Trophoblast cell (in vitro differentiated cells and primary cell): Measurements from ENCODE around the gene IFNL3.
A peak's percentile ranks its signal among the peaks of the same experiment; 100 is the strongest.

Experiments used
- DNase-seq, 2 donors: peaks; one replicate each; pipeline ENCODE4 v3.0.0-alpha.2; 2016
- H2AFZ ChIP-seq: 2 replicates; pipeline ENCODE4 v1.6.1; 2013; ENCODE audit warnings: low read length, moderate library complexity, mild to moderate bottlenecking; ENCODE audit not compliant: insufficient read depth, poor library complexity
- H2AK5ac ChIP-seq: 2 replicates; pipeline ENCODE4 v1.6.1; 2013; ENCODE audit warnings: mild to moderate bottlenecking, low read length
- H2BK120ac ChIP-seq: 2 replicates; pipeline ENCODE4 v1.6.1; 2013; ENCODE audit warnings: low read length, mild to moderate bottlenecking, moderate library complexity; ENCODE audit not compliant: insufficient read depth, poor library complexity
- H2BK12ac ChIP-seq: 2 replicates; pipeline ENCODE4 v1.6.1; 2013; ENCODE audit warnings: mild to moderate bottlenecking, low read length, moderate library complexity
- H2BK5ac ChIP-seq: 2 replicates; pipeline ENCODE4 v1.6.1; 2013; ENCODE audit warnings: low read length, low read depth, moderate library complexity, mild to moderate bottlenecking; ENCODE audit not compliant: poor library complexity
- H3K14ac ChIP-seq: 2 replicates; pipeline ENCODE4 v1.6.1; 2013; ENCODE audit warnings: mild to moderate bottlenecking, low read length
- H3K18ac ChIP-seq: 2 replicates; pipeline ENCODE4 v1.6.1; 2013; ENCODE audit warnings: mild to moderate bottlenecking, low read length
- H3K23ac ChIP-seq: 2 replicates; pipeline ENCODE4 v1.6.1; 2013; ENCODE audit warnings: low read length
- H3K27ac ChIP-seq: 2 replicates; pipeline ENCODE4 v1.5.1; 2013; ENCODE audit warnings: low read depth, mild to moderate bottlenecking, inconsistent platforms, low read length, moderate library complexity
- H3K27me3 ChIP-seq: 2 replicates; pipeline ENCODE4 v1.6.1; 2013; ENCODE audit warnings: inconsistent platforms, mild to moderate bottlenecking, low read length, moderate library complexity; ENCODE audit not compliant: insufficient read depth
- H3K36me3 ChIP-seq, 2 experiments: 1 replicate in 1 of 2; 2 replicates in 1 of 2; pipeline ENCODE4 v1.6.1; 2013; ENCODE audit warnings: low read length in 2 of 2, mild to moderate bottlenecking in 2 of 2, moderate library complexity in 1 of 2; ENCODE audit not compliant: insufficient read depth in 2 of 2, control insufficient read depth in 1 of 2
- H3K4ac ChIP-seq: 2 replicates; pipeline ENCODE4 v1.6.1; 2013; ENCODE audit warnings: low read depth, mild to moderate bottlenecking, low read length, moderate library complexity
- H3K4me1 ChIP-seq, 2 experiments: 1 replicate in 1 of 2; 2 replicates in 1 of 2; pipeline ENCODE4 v1.6.1; 2013; ENCODE audit warnings: low read length in 2 of 2, mild to moderate bottlenecking in 2 of 2, moderate library complexity in 1 of 2; ENCODE audit not compliant: insufficient read depth in 2 of 2, control insufficient read depth in 1 of 2
- H3K4me2 ChIP-seq: 2 replicates; pipeline ENCODE4 v1.6.1; 2013; ENCODE audit warnings: inconsistent platforms, mild to moderate bottlenecking, low read length, moderate library complexity
- H3K4me3 ChIP-seq: 2 replicates; pipeline ENCODE4 v1.5.1; 2013; ENCODE audit warnings: mild to moderate bottlenecking, low read depth, low read length, inconsistent platforms
- H3K79me1 ChIP-seq: one replicate; pipeline ENCODE4 v1.6.1; 2013; ENCODE audit warnings: low read length
- H3K79me2 ChIP-seq: 2 replicates; pipeline ENCODE4 v1.6.1; 2013; ENCODE audit warnings: low read length, mild to moderate bottlenecking; ENCODE audit not compliant: control insufficient read depth, insufficient read depth, poor library complexity
- H3K9ac ChIP-seq: 2 replicates; pipeline ENCODE4 v1.6.1; 2013; ENCODE audit warnings: mild to moderate bottlenecking, low read length
- H3K9me3 ChIP-seq: 2 replicates; pipeline ENCODE4 v1.6.1; 2013; ENCODE audit warnings: low read depth, mild to moderate bottlenecking, control low read depth, inconsistent platforms, low read length; ENCODE audit not compliant: insufficient read depth
- H4K12ac ChIP-seq: 2 replicates; pipeline ENCODE4 v1.6.1; 2013; ENCODE audit warnings: low read depth, mild to moderate bottlenecking, low read length, moderate library complexity
- H4K8ac ChIP-seq: 2 replicates; pipeline ENCODE4 v1.6.1; 2013; ENCODE audit warnings: low read depth, mild to moderate bottlenecking, low read length, moderate library complexity
- H4K91ac ChIP-seq: one replicate; pipeline ENCODE4 v1.6.1; 2013; ENCODE audit warnings: low read depth, mild to moderate bottlenecking, low read length, moderate library complexity
- WGBS: extraction: QIAGEN DNeasy Blood & Tissue Kit; methylation state at CpG from one replicate; pipeline ENCODE4 v1.1.7; 2013; ENCODE audit warnings: missing lambda C conversion rate; ENCODE audit not compliant: insufficient read length, insufficient coverage; ENCODE audit errors: extremely low coverage; 5-methylcytosine and 5-hydroxymethylcytosine counted together

Gene IFNL3

DNA sequence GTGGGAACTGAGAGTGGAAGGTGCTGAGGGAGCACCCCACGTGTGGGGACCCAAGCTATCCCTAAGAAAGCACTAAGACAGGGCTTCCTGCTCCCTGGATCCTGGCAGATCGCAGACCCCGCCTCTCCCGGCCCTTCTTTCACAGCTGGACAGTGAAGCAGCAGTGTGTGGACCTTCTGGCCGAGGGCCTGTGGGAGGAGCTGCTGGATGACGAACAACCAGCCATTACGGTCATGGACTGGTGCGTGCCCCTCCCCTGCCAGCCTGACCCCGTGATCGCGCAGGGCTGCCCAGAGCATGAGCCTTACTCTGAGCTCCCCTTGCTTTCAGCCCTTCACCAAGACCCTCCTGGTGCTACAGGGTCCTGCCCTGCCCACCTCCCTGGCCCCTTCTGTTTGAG is 45.8 kb downstream of the IFNL3 start:
- Histone ChIP-seq H3K79me1 (no peaks in the 10 kb centered on the region), H3K9me3 (peaks cover 6% of the 10 kb centered on the region), H3K18ac (no peak overlapping the region), H2BK5ac (no peak overlapping the region), H2AFZ (no peak overlapping the region), H4K12ac (no peak overlapping the region), H4K8ac (no peak overlapping the region), H2AK5ac (no peak overlapping the region), H3K4me1 (peaks cover 5 to 6% of the 10 kb centered on the region in 2 experiments), H3K79me2 (no peaks in the 10 kb centered on the region), H2BK120ac (no peak overlapping the region), H3K4me2 (no peak overlapping the region), H3K27ac (no peak overlapping the region), H3K4ac (no peak overlapping the region), H3K36me3 (no peaks in the 10 kb centered on the region), H3K4me3 (no peak overlapping the region), H2BK12ac (no peak overlapping the region), H4K91ac (no peak overlapping the region), H3K27me3 (peaks cover 11% of the 10 kb centered on the region), H3K14ac (no peak overlapping the region), H3K9ac (no peak overlapping the region), H3K23ac (no peak overlapping the region)
- no peak for DNase-seq
- no CpG with 5 or more reads among the region's 11 CpGs for WGBS

DNA sequence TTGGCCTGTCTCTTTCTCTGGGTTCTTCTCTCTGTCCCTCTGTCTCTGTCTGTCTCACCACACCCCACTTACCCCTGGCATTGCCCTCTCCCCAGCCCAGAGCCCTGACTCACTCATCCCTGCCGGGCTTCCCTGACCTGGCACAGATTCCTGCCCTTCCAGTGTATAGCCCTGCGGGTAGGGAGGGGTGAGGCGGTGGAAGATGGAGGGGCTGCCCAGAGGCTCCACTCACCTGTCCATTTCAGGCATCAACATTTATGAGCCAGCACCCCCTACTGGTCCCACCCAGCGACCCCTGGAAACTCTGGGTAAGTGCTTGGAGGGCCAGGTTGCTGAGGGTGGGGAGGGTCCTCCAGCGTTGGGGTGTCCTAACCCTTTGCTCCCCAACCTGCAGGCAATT is 47.0 kb downstream of the IFNL3 start:
- H3K79me1 ChIP-seq = no peaks in the 10 kb centered on the region
- H2AK5ac ChIP-seq = no peak overlapping the region
- H2BK12ac ChIP-seq = no peak overlapping the region
- no CpG with 5 or more reads among the region's 5 CpGs for WGBS
- no peak overlapping the region for H4K12ac ChIP-seq
- H3K27me3 ChIP-seq = peaks cover 11% of the 10 kb centered on the region
- no peak overlapping the region for H4K91ac ChIP-seq
- no peak overlapping the region for H3K9ac ChIP-seq
- no peak overlapping the region for H3K27ac ChIP-seq
- peaks cover 3% of the 10 kb centered on the region for H3K9me3 ChIP-seq
- H3K4me3 ChIP-seq = no peak overlapping the region
- H2BK120ac ChIP-seq = no peak overlapping the region
- no peak overlapping the region for H3K4me2 ChIP-seq
- H3K18ac ChIP-seq = no peak overlapping the region
- no peak overlapping the region for H3K23ac ChIP-seq
- H3K4ac ChIP-seq = no peak overlapping the region
- peaks cover 5 to 6% of the 10 kb centered on the region in 2 experiments for H3K4me1 ChIP-seq
- DNase-seq = no peak
- no peaks in the 10 kb centered on the region for H3K79me2 ChIP-seq
- H2AFZ ChIP-seq = no peak overlapping the region
- H4K8ac ChIP-seq = no peak overlapping the region
- H3K14ac ChIP-seq = no peak overlapping the region
- no peaks in the 10 kb centered on the region for H3K36me3 ChIP-seq
- no peak overlapping the region for H2BK5ac ChIP-seq

DNA sequence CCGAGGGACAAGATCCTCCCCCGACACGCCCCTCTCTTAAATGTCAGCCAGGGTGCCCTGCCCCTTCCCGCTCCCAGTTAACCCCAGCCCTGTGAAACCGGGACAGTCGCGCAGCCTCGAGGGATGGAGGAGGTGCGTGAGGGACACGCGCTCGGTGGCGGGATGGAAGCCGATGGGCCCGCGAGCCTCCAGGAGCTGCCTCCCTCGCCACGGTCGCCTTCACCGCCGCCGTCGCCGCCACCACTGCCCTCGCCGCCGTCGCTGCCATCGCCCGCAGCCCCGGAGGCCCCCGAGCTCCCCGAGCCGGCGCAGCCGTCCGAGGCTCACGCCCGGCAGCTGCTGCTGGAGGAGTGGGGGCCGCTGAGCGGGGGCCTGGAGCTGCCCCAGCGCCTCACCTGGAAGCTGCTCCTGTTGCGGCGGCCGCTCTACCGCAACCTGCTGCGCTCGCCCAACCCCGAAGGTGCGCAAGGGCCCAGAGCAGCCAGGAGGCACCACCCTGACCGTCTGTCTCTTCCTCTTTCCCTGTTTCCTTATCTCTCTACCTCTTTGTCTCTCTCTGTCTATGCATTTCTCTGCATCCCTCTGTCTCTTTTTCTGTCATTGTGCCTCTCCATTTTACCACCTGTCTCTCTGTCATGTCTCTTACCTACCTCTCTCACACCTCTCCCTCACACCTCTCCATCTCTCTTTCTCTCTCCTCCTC is 47.8 kb downstream of the IFNL3 start, which contains the start of gene NCCRP1:
NCCRP1 (plus strand) TSS at position 105 of the 703 bp plus-strand sequence; CDS start at position 124, 19 bp downstream.
- H2BK5ac ChIP-seq = no peak within 1 kb of the TSS
- peak within 1 kb of the TSS; percentile 41 for H3K4me2 ChIP-seq
- DNase-seq = no peak
- no peak within 1 kb of the TSS for H2BK12ac ChIP-seq
- WGBS = no CpG with 5 or more reads among the region's 51 CpGs
- no peak within 1 kb of the TSS for H4K8ac ChIP-seq
- no peak within 1 kb of the TSS for H4K91ac ChIP-seq
- H3K4me1 ChIP-seq = peaks cover 5 to 6% of the 10 kb centered on the region in 2 experiments
- H3K4me3 ChIP-seq = peak within 1 kb of the TSS; percentile 50
- no peak within 1 kb of the TSS for H3K9ac ChIP-seq
- no peak within 1 kb of the TSS for H3K27ac ChIP-seq
- H3K36me3 ChIP-seq = no peaks in the 10 kb centered on the region
- H3K79me2 ChIP-seq = no peaks in the 10 kb centered on the region
- H3K4ac ChIP-seq = no peak within 1 kb of the TSS
- H3K18ac ChIP-seq = no peak within 1 kb of the TSS
- no peak within 1 kb of the TSS for H2AFZ ChIP-seq
- peaks cover 11% of the 10 kb centered on the region for H3K27me3 ChIP-seq
- H3K79me1 ChIP-seq = no peaks in the 10 kb centered on the region
- H4K12ac ChIP-seq = no peak within 1 kb of the TSS
- H2BK120ac ChIP-seq = no peak within 1 kb of the TSS
- H2AK5ac ChIP-seq = no peak within 1 kb of the TSS
- H3K14ac ChIP-seq = no peak within 1 kb of the TSS
- peaks cover 3% of the 10 kb centered on the region for H3K9me3 ChIP-seq
- H3K23ac ChIP-seq = no peak within 1 kb of the TSS

DNA sequence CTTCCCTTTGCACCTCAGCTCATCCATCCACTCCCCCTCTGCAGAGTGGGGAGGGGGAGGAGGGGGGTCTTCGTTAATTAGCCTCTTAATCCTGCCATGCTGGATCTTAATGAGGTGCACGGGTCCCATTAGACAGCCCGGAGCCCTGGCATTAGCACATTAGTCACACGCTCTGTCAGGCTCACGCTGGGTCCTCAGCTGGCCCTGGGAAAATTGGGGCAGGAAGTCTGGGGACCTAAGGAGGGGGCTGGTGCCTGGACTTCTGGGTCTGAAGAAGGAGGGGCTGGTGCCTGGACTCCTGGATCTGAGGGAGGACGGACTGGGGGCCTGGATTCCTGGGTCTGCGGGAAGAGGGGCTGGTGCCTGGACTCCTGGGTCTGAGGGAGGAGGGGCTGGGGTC is 48.5 kb downstream of the IFNL3 start:
- no CpG with 5 or more reads among the region's 7 CpGs for WGBS
- DNase-seq = no peak
- Histone ChIP-seq H3K27ac (no peak overlapping the region), H3K9ac (no peak overlapping the region), H4K91ac (no peak overlapping the region), H3K14ac (no peak overlapping the region), H2AK5ac (no peak overlapping the region), H3K9me3 (peaks cover 3% of the 10 kb centered on the region), H3K27me3 (peaks cover 11% of the 10 kb centered on the region), H2AFZ (no peak overlapping the region), H3K4me1 (peaks cover 5 to 6% of the 10 kb centered on the region in 2 experiments), H3K79me2 (no peaks in the 10 kb centered on the region), H3K36me3 (no peaks in the 10 kb centered on the region), H3K18ac (no peak overlapping the region), H4K12ac (no peak overlapping the region), H3K23ac (no peak overlapping the region), H2BK12ac (no peak overlapping the region), H3K79me1 (no peaks in the 10 kb centered on the region), H2BK5ac (no peak overlapping the region), H4K8ac (no peak overlapping the region), H3K4me2 (no peak overlapping the region), H3K4ac (no peak overlapping the region), H3K4me3 (no peak overlapping the region), H2BK120ac (no peak overlapping the region)
